ENCODE results near the gene RUSC2.
"Not testable (repeated sequence)": the region's sequence is repeated elsewhere in the genome, so short reads cannot be mapped to it uniquely, and the experiment has no call there.

RUSC2 gene

GRCh38 chr9:35522187-35522586 is 32.3 kb downstream of the RUSC2 start:
- DNase-seq: no peak

GRCh38 chr9:35522700-35523099 is 32.8 kb downstream of the RUSC2 start:
- no peak for DNase-seq

- not testable (repeated sequence) for DNase-seq
These were observed 33.6 kb downstream of the RUSC2 start for GRCh38 chr9:35523556-35523955.

GRCh38 chr9:35526087-35526801 is 36.3 kb downstream of the RUSC2 start:
- DNase-seq: peak; percentile 16

- DNase-seq: peak; percentile 65
These were observed 39.4 kb downstream of the RUSC2 start for GRCh38 chr9:35529161-35529823.

GRCh38 chr9:35533398-35533797 is 43.5 kb downstream of the RUSC2 start:
- peak; percentile 24 for DNase-seq

GRCh38 chr9:35534921-35535320 is 45.0 kb downstream of the RUSC2 start:
- peak; percentile 28 for DNase-seq

GRCh38 chr9:35537913-35538312 is 48.0 kb downstream of the RUSC2 start:
- no peak for DNase-seq

- DNase-seq: peak; percentile 75
These were observed 48.7 kb downstream of the RUSC2 start for GRCh38 chr9:35538361-35539234.
